Measurements from ENCODE around the gene RNU1-3.
"Not testable (repeated sequence)": the region's sequence is repeated elsewhere in the genome, so short reads cannot be mapped to it uniquely, and the experiment has no call there.

Gene RNU1-3

DNA sequence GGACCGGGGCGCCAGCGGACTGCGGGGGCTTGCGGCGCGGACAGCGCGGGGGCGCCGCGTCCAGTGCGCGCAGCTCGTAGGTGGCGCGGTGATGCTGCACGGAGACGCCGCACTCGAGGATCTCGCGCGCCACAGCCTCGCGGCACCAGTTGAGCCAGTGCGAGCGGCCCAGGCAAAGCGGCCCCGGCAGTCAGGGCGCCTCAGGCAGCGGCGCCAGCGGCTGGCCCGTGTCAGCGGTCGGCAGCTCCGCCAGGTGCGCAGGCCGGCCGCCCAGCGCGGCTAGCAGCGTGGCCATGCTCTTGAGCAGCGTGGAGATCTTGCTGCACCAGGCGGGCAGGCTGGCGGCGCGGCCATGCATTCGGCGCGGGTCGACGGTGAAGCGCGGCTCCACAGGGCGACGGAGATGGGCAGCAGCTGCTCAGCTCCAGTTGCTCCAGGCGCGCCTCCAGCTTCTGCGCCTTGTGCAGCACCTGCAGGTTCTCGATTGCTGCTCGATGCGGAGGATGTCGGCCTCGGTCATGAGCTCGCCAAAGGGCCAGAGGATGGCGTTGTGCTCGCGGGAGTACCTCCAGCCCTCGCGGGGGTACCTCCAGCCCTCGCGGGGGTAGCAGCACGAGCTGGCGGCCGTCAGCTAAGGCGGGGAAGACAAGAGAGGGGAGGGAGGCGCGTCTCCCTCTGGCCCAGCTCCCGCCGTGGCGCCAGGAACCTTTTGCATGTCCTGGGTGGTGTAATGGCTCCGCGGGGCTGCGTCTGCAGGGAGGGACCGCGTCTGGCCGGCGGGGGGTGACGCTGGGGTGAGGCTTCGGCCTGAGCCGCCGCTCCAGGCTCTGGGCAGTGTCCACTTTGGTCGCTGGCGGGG lies 26.9 kb upstream of the RNU1-3 start:
- DNase-seq (ENCODE audit: low spot score): not testable (repeated sequence)

DNA sequence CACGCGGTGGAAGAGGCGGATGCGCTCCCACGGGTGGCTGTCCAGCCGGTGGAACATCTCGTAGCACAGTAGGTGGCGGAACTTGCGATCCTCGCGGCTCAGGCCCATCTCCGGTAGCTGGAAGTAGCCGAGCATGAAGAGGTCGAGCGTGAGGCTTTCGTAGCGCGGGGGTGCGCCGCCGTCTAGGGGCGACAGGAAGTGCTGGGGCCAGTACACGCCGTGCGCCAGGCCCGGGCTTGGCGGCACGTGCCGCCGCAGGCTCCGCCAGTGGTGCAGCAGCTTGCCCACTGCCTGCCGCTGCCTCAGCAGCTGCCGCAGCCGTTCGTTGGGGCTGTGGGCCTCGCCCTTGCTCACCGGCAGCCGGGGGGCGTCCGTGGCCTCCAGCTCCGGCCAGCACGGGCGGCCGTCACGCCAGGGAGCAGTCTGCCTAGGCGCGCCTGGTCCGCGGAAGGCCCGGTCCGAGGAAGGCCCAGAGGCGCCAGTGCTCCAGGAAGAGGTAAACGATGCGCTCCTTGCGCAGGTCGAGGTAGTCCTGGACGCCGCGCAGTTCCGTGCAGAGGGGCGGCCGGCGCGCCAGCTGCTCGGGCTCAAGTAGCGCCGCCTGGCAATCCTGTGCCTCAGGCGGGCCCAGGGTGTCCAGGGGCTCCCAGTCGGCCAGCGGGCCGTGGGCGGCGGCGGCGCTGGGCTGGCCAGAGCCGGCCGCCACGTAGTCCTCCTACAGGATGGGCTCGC lies 26.1 kb upstream of the RNU1-3 start:
- not testable (repeated sequence) for DNase-seq (ENCODE audit: low spot score)

DNA sequence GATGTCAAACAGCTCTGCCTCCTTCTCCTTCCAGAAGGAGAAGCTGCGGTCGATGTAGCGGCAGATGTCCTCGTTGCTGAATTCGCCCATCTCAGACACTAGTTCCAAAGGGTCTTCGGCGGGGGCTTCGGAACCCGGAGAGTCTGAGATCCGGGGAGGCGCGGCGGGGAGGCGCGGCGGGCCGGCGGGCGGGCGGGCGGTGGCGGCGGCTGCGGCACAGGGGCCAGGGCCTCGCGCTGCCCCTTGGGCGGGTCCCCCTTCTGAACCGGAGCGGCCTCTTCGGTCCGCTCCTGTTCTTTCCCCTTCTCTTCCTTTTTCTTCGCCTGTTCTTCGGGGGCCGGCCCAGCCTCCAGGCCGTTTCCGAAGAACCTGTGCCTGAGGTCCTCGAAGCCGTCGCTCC lies 25.5 kb upstream of the RNU1-3 start:
- DNase-seq (ENCODE audit: low spot score): not testable (repeated sequence)

DNA sequence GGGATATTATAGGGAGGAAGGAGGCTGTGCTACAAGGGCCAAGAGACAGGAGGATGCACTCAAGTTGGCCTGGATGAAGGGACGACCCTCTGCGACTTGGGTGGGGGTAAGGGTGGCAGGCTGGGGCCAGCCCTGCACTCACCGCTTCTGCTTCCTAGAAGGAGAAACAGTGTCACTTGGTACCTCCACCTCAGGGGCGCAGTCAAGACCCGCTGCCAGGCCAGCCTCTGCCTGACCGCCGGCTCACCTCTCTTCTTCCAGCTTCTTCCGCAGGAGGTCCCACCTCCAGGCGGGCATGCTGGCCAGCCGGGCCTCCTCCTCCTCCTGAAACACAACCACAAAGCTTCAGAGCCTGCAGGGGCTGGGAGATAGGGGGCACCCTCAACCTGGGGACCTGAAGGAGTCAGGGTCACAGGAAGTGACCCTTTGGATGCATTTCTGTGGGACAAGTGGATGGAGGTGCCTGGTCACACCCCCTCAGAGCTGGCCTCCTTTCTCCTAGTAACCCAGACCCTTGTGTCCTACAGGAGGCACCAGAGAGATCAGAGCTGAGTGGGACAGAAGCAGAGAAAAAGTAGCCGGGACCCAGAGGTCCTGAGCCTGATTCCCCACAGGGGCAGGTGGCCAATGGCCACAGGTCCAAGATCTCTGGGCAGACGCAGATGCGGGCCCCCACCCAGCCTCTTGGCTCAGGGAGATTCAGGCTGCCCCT lies 24.4 kb upstream of the RNU1-3 start:
- not testable (repeated sequence) for DNase-seq (ENCODE audit: low spot score)

DNA sequence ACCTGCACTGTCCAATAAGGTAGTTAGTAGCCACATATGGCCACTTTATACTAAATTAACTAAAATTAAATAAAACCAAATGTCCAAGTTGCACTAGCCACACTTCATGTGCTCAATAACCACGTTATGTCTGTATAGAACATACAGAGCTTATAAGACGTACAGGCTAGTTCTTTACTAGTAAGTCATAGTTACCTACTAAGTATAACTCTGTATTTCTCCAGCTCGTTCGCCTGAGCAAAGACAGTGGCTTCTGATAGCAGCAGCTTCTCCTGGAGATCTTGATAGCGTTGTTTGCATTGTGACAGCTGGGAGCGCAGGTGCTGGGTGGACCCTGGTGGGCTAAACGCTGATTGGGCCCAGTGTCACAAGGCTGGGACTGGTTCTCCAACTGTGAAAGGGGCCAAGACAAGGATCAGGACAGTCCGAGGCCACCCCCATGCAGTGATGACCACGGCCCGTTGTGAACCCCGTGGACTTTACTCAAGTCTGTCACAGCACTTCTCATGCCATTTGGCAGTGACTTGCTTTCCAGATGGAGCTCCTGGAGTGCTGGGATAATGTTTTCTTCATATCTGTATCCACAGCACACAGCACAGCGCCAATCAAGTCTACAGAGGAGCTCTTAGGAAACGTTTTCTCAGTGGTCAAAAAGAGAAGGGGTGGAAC lies 20.5 kb upstream of the RNU1-3 start:
- DNase-seq (ENCODE audit: low spot score): not testable (repeated sequence)

DNA sequence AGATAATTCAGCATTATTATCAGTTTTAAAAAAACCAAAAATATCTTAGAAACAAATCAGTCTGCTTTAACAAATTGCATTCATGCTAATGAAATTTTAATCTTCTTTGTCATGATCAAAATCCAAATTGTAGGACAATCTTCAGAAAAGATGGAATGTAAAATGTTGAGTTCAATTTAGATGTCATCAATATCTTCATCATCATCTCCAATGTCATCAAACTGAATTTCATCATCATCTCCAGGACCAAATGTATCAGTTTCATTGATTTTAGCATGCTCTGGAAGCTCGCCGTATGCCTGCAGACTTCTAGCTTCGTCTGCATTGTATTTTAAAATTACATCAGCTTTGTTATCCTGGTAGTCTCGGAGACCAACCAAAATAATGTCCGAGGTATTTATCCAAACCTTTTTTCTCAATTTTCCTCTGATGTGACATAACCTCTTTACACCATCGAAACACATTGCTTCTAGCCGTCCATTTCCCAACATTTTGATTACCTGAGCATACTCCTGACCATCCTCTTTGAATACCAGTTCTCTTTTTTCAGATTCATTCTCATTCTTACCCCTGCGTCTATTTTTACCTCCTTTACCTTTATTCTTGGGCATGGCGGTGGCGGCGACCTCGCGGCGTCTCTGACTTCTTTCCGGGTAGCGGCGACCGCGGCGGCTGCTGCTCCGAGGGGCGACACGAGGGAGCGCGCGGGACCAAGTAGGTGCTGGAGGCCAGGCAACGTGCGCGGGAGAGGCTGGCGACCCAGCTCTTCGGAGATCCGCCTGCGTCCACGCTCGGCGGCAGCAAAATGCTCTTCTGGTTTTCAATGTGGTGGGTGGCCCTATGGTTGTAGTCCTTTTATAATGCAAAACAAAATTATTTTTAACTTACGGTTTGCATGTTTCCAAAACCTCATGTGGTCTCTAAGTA lies 19.0 kb upstream of the RNU1-3 start:
- DNase-seq (ENCODE audit: low spot score): not testable (repeated sequence)

DNA sequence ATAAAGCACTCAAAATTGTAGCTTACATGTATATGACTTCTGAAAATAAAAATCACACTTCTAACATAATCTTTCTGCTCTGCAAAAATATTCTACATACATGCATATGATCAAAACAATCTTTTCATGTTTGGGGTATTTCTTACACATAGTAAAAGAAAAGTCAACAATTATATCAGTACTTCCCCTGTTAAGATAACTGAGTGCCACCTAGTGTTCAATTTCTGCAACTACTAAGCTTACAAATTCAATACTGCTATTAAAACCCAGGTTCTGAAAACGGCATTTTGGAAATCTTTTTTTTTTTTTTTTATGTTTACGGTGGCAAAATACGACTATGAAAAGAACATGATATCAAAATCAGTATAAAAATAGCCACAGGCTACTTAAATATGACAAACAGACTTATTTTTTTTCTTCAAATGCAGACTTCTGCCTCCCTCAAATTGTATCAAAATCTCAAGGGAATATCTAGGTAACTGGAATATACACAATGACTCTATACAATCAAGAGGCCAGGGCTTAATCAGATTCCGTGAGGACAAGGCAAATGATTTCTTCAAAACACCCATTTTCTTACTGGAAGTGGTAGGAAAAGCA lies 18.1 kb upstream of the RNU1-3 start:
- DNase-seq (ENCODE audit: low spot score): not testable (repeated sequence)

DNA sequence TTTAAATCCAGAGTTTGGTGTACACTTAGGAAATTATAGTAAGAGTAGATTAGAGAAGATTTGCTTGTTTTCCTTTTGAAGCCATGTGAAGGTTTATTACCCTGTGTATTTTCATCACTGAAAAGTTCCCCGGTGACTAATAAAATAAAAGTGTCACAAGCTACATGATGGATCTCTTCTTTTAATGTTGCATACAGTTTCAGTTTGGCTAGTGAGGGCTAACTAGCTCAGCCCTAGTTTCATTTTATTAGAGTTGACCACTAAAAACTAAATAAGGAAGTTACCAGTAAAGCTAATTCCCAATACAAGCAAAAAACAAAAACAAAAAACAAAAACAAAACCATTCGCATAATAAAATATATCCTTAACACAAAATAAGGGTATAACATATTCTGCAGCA lies 17.4 kb upstream of the RNU1-3 start:
- not testable (repeated sequence) for DNase-seq (ENCODE audit: low spot score)

DNA sequence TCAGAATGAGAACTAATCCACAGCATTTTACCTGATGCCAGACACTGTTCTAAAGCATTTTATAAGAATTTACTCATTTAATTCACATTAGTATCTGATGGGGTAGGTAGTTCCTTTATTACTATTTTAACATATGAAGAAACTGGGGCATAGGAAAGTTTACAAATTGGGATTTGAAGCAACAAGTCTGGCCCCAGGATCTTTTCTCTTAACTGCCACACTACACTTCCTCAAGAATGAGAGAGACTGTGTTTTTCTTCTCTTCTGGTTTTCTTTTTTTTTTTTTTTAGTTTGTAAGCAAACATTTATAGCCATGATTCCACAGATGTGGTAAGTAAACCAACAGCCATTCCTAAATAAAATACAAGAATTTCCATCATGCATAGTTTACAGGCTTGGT lies 16.1 kb upstream of the RNU1-3 start:
- DNase-seq (ENCODE audit: low spot score): not testable (repeated sequence)

DNA sequence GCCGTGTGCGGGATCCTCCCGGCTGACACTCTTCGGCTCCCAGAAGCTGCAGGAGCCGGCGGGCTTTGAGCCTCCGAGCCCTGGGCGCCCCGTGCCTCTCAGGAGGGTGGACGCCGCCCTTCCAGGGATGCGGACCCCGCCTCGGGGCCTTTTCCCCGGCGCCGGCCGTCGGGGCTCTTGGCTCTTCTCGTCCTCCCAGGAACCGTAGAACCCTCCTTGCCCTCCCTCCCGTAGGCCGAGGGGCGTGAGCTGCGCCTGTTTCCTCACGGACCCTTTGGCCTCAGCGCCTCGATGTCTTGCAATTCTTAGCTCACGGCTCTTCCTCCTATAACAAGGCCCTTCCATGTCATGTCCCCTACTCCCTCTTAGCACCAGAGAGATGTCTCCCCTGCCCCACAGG lies 13.6 kb upstream of the RNU1-3 start:
- DNase-seq (ENCODE audit: low spot score): peak; percentile 3

DNA sequence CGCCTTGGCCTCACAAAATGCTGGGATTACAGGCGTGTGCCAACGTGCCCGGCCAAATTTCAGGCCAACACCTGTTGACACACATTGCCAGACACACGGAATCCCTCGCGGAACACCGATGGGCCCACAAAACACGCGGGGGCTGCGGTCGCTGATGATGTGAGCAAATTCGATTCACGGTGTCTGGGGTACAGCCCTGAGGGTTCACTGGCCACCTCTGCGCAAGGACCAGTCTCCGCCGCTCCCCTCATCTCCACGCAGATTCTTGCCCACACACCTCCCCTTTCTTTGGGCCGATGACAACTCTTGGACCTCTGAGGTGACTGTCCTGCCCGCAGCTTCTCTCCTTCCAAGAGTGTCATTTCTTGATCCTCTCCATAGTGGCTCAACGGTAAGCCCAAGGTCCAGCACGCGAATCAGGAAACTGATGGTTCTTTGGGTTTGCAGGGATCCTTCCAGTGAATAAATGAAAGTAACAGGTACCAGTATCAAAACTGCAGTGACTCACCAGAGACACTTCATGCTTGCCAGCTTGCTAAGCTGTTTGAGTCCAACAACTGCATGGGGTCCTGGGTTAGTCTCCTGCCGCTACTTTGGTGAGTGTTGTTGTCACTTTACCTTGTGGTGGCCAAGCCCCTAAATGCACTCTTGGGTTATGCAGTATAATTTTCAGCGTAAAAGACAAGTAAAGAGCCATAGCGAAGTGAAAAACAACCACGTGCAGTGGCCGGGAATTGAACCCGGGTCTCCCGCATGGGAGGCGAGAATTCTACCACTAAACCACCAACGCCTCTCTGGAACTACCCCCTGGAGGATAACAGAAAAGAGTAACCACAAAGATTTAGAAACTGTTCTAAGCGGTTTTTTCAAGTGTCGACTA lies 11.0 kb upstream of the RNU1-3 start:
- peak; percentile 59 for DNase-seq (ENCODE audit: low spot score)

DNA sequence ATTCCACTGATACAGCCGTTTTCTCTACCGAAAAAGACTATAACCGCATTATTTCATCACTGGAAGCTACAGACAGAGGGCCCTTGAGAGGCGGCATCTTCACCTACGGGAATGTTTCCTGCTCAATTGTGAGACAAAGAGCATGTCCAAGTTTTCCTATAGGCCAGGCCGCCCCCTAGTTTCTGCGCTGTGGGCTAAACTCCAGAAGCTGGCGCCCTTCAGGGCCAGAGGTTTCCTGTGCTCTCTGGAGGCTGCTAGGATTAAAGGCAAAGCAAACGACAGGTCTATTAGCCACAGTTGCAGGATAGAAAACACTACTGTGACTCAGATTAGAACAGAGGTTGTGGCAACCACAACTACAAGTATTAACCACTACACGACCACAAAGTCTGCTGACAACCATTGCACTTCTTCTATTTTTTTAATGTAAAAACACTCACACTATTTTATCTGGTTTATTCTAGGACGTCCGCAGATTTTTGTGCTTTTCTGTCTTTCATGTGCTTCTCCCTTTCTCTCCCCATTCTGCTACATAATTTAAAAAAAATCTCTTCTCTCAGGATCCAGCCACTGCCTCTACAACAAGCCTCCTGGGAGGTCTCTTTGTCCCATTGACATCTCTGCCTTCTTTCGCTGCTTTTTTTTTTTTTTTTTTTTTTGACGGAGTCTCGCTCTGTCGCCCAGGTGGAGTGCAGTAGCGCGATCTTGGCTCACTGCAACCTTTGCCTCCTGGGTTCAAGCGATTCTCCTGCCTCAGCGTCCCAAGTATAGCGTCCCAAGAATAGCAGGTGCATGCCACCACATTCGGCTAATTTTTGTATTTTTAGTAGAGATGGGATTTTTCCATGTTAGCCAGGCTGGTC lies 10.1 kb upstream of the RNU1-3 start:
- DNase-seq (ENCODE audit: low spot score): peak; percentile 4

DNA sequence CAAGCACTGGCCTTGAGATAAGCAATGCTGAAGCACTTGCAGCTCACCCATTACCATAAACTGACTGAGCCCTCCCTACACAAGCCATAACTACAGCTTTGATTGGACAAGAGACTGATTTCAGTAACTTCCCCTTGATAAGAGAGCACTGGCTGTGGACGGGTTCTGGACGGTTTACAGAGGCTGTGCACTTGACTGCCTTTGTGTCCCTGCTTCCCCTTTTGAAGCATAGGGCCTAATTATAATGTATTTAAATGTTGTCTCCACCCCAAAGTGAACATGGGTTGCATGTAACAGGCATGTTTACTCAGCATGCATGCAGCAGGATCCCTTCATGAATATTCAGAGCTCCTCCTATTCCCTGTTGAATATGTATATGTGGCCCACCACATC lies 8.4 kb upstream of the RNU1-3 start:
- DNase-seq (ENCODE audit: low spot score): not testable (repeated sequence)

DNA sequence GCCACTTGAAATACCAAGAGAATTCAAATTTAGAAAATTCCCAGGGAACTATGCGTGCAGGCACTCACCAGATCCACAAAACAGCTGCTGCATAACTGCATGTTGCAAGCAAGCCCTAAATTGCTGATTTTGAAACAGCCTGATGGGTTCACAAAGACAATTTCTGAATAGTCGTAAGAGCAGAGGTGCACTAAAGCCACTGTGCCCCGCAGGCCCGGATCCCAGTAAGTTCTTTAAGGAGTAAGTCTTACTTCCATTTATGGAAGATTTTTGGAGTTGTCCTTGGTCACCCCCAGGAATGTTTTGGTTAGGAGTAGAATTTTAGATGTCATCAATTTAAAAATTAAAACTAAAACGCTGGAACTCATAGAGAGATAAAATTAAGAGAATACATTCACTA lies 7.2 kb upstream of the RNU1-3 start:
- DNase-seq (ENCODE audit: low spot score): not testable (repeated sequence)

DNA sequence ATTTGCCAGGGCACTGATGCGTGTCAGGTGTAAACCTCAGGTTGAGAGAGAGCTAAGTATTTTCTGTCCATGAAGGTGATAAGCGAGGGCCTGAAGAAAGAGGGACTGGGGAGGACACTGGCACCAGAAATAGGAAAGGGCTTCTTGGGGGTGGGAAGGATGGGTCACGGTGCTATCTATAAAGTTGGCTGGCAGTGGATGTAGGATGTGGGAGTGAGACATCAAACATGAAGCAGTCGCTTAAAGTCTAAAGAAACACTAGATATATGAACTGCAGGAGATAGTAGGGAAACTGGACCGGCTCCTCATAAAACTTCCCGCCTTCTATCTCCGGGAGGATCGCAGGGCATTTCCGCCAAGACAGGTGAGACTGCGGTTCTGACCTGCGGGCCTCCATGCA lies 912 bp downstream of the RNU1-3 start:
- DNase-seq (ENCODE audit: low spot score): not testable (repeated sequence)

DNA sequence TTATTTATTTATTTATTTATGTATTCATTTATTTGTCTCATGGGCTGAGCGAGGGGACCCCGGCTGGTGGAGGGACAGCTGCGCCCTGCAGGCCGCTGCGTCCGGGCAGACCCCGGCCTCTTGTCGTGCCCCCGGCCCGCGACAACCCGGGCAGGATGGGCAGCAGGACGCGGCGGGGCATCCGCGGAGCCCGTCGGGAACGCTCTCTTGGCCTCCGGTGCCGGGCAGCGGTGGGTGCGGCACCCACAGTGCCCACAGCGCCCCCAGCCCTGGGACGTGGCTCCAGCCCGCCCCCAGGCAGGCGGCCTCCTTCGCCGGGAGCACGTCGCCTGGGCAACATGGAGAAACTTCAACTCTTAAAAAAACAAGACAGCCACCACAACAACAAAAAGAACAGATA lies 8.5 kb downstream of the RNU1-3 start:
- not testable (repeated sequence) for DNase-seq (ENCODE audit: low spot score)

DNA sequence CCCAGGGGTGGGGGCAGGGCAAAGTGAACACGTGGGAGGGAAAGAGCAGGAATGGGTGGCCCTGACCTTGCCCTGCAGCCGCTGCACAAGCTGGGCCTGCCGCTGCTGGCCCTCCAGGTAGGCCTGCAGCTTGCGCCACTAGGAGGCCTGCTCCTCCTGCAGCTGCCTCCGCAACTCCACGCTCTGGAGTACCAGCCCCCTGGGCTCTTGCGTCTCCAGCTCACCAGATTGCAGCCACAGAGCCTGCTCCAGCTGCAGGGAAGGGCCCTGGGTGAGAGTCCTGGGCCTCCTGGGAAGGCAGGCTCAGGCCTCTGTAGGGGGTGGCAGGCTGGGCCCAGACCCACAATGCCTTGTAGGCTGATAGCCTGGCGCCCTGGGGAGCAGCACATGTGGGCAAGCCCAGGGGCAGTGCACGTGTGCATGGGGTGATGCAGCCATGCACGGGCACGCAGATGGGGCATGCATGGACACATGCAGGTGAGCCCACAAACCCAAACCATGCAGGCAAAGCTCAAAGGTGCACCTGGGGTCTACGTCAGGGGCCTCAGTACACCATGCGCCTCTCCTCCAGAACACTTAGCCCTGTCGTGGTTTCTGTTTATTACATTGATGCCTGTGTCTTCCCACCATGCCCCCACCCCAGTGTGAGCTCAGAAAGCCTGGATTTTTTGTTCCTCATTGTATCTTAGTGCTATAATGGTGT lies 9.6 kb downstream of the RNU1-3 start:
- DNase-seq (ENCODE audit: low spot score): not testable (repeated sequence)

DNA sequence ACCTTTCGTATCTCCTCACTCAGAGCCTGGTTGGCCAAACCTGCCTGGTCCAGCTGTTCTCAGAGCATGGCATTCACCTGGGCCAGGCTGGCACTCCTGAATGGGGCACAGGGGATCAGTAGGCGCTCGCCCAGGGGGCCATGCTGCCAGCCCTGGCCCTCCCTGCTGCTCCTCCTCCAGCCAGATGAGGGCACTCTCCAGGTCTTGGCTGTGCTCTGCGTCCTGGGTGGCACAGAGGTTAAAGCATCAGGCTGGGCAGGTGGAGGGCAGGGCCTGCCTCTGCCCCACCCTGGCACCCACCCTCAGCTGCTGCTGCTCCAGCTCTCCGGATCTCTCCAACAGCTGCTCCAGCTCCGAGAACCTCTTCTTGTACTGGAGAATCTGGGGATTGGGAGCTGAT lies 10.2 kb downstream of the RNU1-3 start:
- DNase-seq (ENCODE audit: low spot score): not testable (repeated sequence)

Data from iPS-NIHi11 (cell line).